T47D (cell line): Measurements from ENCODE around the gene PDLIM1.
"Not testable (repeated sequence)": the region's sequence is repeated elsewhere in the genome, so short reads cannot be mapped to it uniquely, and the experiment has no call there.

ENCODE experiments used
- DNase-seq, 2 experiments: peaks; one replicate each; pipeline versions ENCODE4 v3.0.0 to v3.0.0-alpha.2; 2011 to 2012; ENCODE audit warnings: low read depth in 1 of 2, low spot score in 1 of 2
- JUND ChIP-seq: IDR thresholded peaks from 2 replicates; pipeline ENCODE4 v1.6.1; 2012; ENCODE audit warnings: low read depth
- in situ Hi-C: cut with HindIII; loops from 2 replicates; pipeline ENCODE4 v1.10.0; 2016; ENCODE audit warnings: low sequenced_read_pairs, low pct_unique_long_range_greater_than_20kb

PDLIM1 gene

DNA sequence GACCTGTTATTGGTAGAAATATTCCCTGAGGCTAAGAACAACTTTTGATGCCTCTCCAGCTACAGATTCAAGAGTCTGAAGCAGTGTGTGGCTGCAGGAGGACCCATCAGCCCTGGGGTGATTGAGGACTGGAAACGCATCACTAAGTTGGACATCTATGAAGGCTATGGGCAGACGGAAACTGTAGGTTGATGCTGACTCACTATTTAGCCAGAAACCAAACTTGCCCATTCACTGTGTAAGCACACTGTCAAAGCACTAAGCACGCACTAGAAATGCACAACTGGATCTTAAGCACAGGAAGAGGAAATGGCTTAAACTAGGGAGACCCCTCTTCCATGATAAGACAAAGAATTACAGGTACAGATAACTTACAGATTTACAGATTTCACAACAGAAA, 76.0 kb downstream of the PDLIM1 start:
- no peak for DNase-seq
- in situ Hi-C loops, result no loop called here
- TF ChIP-seq JUND, result no peak

- TF ChIP-seq JUND, result no peak
- no peak for DNase-seq
- in situ Hi-C loops, result no loop called here
Measured at GRCh38 chr10:95214369-95214768, 76.4 kb downstream of the PDLIM1 start.

- no peak for DNase-seq
- no peak for TF ChIP-seq JUND
- in situ Hi-C loops, result no loop called here
Measured at GRCh38 chr10:95211606-95212279, 79.1 kb downstream of the PDLIM1 start.

- no peak for TF ChIP-seq JUND
- in situ Hi-C loops, result no loop called here
Measured at GRCh38 chr10:95209509-95210127, 81.2 kb downstream of the PDLIM1 start.

DNA sequence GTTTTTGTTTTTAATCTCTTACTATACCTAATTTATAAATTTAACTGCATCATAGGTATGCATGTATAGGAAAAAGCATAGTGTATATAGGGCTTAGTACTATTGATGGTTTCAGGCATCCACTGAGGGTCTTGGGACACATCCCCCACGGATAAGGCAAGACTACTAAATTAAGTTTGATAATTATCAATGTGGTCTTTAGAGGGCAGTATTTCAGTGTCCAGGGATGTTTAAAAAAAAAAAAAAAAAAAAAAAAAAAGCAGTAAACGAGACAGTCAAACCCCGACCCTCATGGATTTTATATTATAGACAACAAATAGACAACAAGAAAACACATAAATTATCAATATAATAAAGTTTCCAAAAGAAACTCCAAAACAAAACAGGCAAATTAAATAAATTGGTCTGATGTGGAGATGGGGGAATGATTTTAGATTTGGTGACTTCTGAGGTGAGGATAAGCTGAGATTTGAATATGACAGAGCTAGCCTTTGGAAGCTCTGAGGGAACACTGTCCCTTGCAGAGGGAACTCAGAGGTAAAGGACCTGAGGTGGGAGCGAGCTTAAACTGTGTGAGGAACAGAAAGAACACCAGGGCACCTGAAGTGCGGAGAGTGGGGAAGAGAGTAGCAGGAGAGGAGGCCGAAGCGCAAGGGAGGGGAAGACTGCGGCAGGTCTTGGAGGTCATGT, 82.0 kb downstream of the PDLIM1 start:
- no peak for DNase-seq
- TF ChIP-seq JUND, result no peak
- in situ Hi-C loops, result no loop called here

More at GRCh38 chr10:95209509-95210127, 81.2 kb downstream of the PDLIM1 start:
- no peak for DNase-seq

DNA sequence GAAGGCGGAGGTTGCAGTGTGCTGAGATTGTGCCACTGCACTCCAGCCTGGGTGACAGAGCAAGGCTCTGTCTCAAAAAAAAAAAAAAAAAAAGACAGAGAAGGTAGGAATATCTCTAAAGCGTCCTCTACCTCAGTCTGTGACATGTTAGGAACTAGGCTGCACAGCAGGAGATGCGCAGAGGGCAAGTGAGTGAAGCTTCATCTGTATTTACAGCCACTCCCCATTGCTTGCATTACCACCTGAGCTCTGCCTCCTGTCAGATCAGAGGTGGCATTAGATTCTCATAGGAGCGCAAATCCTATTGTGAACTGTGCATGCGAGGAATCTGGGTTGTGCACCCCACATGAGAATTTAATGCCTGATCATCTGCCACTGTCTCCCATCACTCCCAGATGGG, 87.9 kb downstream of the PDLIM1 start:
- DNase-seq, in situ Hi-C loops: not testable (repeated sequence)

DNA sequence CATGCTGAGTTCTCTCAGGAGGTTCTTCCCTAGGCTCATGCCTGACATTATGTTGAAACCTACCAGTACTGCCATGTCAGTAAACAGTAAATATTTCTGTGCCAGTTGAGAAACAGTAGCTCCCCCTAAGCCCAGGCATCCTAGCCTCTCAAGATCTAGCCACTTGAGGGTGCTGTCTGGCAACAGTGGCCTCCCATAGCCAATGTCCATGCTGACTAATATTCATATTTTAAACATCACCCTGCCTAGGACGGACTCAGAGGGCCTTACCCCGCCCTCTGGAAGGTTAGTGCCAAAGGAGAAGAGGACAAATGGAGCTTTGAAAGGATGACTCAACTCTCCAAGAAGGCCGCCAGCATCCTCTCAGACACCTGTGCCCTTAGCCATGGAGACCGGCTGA, 89.1 kb downstream of the PDLIM1 start:
- no peak for TF ChIP-seq JUND
- DNase-seq, result peak in 1 of 2 experiments; percentile 41

GRCh38 chr10:95196046-95196445, 94.8 kb downstream of the PDLIM1 start:
- TF ChIP-seq JUND, result no peak
- in situ Hi-C loops, result no loop called here
- no peak for DNase-seq

More for the DNA sequence above, 89.1 kb downstream of the PDLIM1 start:
- in situ Hi-C loops, result no loop called here

GRCh38 chr10:95193944-95194343, 96.9 kb downstream of the PDLIM1 start, which contains the start of gene ACSM6:
ACSM6 (plus strand) TSS chr10:95194238; CDS start chr10:95194486, 248 bp downstream.
- DNase-seq, result no peak
- in situ Hi-C loops, result no loop called here
- TF ChIP-seq JUND, result no peak

- no peak for DNase-seq
- in situ Hi-C loops, result no loop called here
- no peak for TF ChIP-seq JUND
Measured at GRCh38 chr10:95188593-95188992, 102.2 kb downstream of the PDLIM1 start.

DNA sequence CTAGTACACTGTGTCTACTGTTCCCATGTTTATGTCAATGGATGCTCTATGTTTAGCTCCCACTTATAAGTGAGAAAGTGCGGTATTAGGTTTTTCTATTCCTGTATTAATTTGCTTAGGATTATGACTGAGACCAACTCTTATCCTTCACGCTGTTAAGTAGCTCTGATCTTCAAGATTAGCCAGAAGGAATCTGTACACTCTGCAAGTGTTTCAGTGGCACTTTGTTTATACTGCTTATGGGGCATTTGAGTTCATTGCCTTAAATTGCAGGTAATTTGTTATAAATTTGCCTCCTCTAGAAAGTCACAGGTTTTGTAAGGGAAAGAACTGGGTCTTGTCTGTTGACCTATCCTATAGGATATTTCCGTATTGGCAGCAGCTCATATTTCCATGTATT, 103.2 kb downstream of the PDLIM1 start:
- DNase-seq, result no peak
- TF ChIP-seq JUND, result no peak
- in situ Hi-C loops, result no loop called here
